ENCODE data around the gene PDSS2.
A peak's percentile ranks its signal among the peaks of the same experiment; 100 is the strongest.

- TF ChIP-seq POLR2A (IDR thresholded peaks at IDR 0.05), result no peak
- TF ChIP-seq CTCF (IDR thresholded peaks at IDR 0.05), result peak; percentile 30 to 60 (median 54)
Measured at GRCh38 chr6:107318100-107318736, 141.1 kb downstream of the PDSS2 start.
